ENCODE measurements around the gene ACSL6.

Gene ACSL6

DNA sequence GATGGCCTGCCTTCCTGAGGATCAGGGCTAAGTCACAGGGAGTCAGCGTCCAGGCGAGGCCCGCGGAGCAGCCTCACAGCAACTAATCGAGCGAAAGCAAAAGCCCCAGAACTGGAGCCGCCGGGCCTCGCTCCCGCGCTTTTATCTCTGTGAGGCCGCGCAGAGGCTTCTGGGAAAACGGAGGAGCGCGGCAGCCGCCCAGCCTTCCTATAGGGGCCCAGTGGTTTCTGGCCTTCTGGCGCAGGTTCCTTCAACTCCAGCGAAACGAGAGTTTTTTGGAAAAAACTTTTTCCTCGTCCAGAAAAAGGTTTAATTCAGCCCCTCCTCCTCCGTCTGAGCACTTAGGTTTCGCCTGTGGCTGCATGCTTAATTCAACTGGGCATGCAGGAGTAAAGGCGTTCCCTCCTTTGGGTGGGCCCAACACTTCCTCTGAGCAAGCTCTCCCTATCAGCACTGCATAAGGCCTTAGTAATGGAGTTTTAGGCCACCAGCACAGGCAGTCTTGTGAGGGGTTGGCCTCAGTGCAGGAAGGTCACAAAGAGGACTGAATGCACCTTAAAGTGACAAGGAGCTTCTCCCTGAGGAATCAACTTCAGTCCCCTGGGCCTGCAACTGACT lies 65.8 kb downstream of the ACSL6 start, which contains the start of gene MEIKIN:
MEIKIN (minus strand) TSS at position 113 of the 618 bp plus-strand sequence. CDS start 158 bp downstream, outside the sequence.
- H3K27me3 ChIP-seq (replicated peaks; ENCODE audit: control insufficient read depth, insufficient read depth, low read length): no peaks in the 10 kb centered on the region
- H3K36me3 ChIP-seq (ENCODE audit: control insufficient read depth, insufficient read depth, low read length): no peaks in the 10 kb centered on the region
- DNase-seq (ENCODE audit: extremely low read depth, insufficient read length): no peak
- no peak within 1 kb of the TSS for H3K4me3 ChIP-seq (replicated peaks; ENCODE audit: low read depth, low read length)
- TF ChIP-seq, protein P1, sequence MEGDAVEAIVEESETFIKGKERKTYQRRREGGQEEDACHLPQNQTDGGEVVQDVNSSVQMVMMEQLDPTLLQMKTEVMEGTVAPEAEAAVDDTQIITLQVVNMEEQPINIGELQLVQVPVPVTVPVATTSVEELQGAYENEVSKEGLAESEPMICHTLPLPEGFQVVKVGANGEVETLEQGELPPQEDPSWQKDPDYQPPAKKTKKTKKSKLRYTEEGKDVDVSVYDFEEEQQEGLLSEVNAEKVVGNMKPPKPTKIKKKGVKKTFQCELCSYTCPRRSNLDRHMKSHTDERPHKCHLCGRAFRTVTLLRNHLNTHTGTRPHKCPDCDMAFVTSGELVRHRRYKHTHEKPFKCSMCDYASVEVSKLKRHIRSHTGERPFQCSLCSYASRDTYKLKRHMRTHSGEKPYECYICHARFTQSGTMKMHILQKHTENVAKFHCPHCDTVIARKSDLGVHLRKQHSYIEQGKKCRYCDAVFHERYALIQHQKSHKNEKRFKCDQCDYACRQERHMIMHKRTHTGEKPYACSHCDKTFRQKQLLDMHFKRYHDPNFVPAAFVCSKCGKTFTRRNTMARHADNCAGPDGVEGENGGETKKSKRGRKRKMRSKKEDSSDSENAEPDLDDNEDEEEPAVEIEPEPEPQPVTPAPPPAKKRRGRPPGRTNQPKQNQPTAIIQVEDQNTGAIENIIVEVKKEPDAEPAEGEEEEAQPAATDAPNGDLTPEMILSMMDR (IDR thresholded peaks at IDR 0.05; ENCODE audit: insufficient read depth, low read length, poor library complexity, severe bottlenecking): no peak

DNA sequence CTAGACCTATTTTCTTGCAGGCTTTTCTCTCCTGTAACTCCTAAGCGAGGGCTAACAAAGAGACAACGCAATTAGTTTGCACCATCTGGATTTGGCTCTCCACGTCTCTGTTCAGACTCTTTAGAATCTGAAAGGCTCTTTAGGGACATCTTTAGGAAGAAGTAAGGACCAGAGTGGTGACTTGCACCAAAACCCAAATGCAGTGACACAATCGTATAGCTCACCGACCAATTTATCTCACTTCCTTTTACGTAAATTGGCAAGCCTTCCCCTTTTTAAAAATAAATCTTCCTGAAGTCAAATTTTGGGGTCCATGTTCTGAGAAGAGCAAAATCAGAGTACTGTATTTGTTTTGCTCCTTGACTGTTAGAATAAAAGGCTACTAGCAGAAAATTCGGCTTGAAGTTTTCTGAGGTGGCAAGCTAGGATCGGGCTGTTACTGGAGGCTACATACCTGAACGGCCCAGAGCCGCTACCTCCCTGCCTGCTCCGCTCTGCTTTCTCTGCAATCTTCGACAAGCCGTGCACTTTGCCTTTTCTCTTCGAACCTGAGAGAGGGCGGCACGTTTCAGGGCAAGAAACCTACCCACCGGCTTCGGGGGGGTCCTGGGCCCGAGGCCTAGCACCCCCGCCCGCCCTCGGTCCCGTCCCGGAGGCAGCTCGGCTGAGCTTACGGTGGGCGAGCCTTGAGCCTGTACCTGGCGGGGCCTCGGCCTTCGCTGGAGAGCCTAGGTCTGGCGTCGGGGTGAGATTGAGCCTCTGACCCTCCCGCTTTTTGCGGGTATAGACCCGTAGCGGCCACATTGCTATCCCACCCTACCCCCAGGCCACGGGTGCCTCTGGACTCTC lies 66.5 kb downstream of the ACSL6 start:
- Histone ChIP-seq H3K27me3 (replicated peaks; ENCODE audit: control insufficient read depth, insufficient read depth, low read length) (no peaks in the 10 kb centered on the region), H3K4me3 (replicated peaks; ENCODE audit: low read depth, low read length) (no peak overlapping the region), H3K36me3 (ENCODE audit: control insufficient read depth, insufficient read depth, low read length) (no peaks in the 10 kb centered on the region)
- TF ChIP-seq, protein P1 (IDR thresholded peaks at IDR 0.05; ENCODE audit: insufficient read depth, low read length, poor library complexity, severe bottlenecking): no peak
- no peak for DNase-seq (ENCODE audit: extremely low read depth, insufficient read length)

GRCh38 chr5:131943916-131944315 lies 67.5 kb downstream of the ACSL6 start:
- DNase-seq (ENCODE audit: extremely low read depth, insufficient read length): no peak
- H3K27me3 ChIP-seq (replicated peaks; ENCODE audit: control insufficient read depth, insufficient read depth, low read length): no peaks in the 10 kb centered on the region
- no peak overlapping the region for H3K4me3 ChIP-seq (replicated peaks; ENCODE audit: low read depth, low read length)
- H3K36me3 ChIP-seq (ENCODE audit: control insufficient read depth, insufficient read depth, low read length): no peaks in the 10 kb centered on the region
- TF ChIP-seq, protein P1 (IDR thresholded peaks at IDR 0.05; ENCODE audit: insufficient read depth, low read length, poor library complexity, severe bottlenecking): no peak

GRCh38 chr5:131942016-131942415 lies 69.4 kb downstream of the ACSL6 start:
- TF ChIP-seq, protein P1 (IDR thresholded peaks at IDR 0.05; ENCODE audit: insufficient read depth, low read length, poor library complexity, severe bottlenecking): no peak
- H3K27me3 ChIP-seq (replicated peaks; ENCODE audit: control insufficient read depth, insufficient read depth, low read length): no peaks in the 10 kb centered on the region
- DNase-seq (ENCODE audit: extremely low read depth, insufficient read length): no peak
- no peaks in the 10 kb centered on the region for H3K36me3 ChIP-seq (ENCODE audit: control insufficient read depth, insufficient read depth, low read length)
- H3K4me3 ChIP-seq (replicated peaks; ENCODE audit: low read depth, low read length): no peak overlapping the region

DNA sequence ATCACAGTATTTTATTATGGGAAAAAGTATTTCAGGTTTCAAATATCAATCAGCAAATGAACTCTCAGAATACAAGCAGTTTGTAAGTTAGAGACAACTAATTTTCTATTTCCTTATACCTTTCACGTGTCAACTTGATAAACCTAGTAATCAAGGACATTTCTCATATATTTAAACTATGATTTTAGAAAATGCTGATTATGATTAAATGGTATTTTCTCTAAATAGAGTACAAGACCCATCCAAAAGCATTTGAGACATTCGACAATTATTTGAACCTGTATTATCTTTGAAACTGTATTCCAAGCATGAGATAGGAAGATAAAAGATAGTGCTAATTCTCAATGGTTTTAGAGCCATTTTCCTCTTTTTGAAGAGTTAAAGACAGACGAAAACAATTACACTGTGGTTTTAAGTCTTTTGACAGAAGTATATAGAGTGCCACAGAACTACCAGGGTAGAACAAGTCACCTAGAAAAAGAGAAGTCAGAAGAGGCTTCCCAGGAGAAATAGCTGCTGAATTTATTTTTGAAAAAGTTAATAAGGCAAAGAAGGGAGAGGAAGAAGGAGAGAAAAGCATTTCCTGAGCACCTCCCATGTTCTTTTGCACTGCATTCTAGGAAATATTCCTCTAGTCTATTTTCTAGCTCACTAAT lies 71.6 kb downstream of the ACSL6 start:
- H3K4me3 ChIP-seq (replicated peaks; ENCODE audit: low read depth, low read length): no peak overlapping the region
- no peaks in the 10 kb centered on the region for H3K27me3 ChIP-seq (replicated peaks; ENCODE audit: control insufficient read depth, insufficient read depth, low read length)
- TF ChIP-seq, protein P1 (IDR thresholded peaks at IDR 0.05; ENCODE audit: insufficient read depth, low read length, poor library complexity, severe bottlenecking): no peak
- DNase-seq (ENCODE audit: extremely low read depth, insufficient read length): no peak
- no peaks in the 10 kb centered on the region for H3K36me3 ChIP-seq (ENCODE audit: control insufficient read depth, insufficient read depth, low read length)

All from GM06990 (cell line).